ENCODE data around the gene DISC1. TPM values are rescaled to one million over a fixed set of nuclear protein-coding genes. Genes with fewer than 3 reads are reported as not detected.
"Not testable (repeated sequence)": the region's sequence is repeated elsewhere in the genome, so short reads cannot be mapped to it uniquely, and the experiment has no call there.

The DISC1 gene
- total RNA-seq, 5 donors from 2014 or later (not counting 1 experiment from before 2014, with no cell fraction given), result 12.9 to 37.0 (median 14.6) TPM

GRCh38 chr1:231899713-231900435 is 273.3 kb downstream of the DISC1 start:
- H3K36me3 ChIP-seq (ENCODE audit: control insufficient read depth in 2 of 2, extremely low read depth in 1 of 2, insufficient read depth in 1 of 2, low read length in 1 of 2), result peaks cover 0 to 5% of the 10 kb centered on the region in 2 donors
- Mint-ChIP-seq H3K4me3 (no peak overlapping the region), H3K27ac (no peak overlapping the region), H3K4me1 (peaks cover 3 to 42% (median 3%) of the 10 kb centered on the region in 3 donors), H3K9me3 (peaks cover 0 to 6% (median 0%) of the 10 kb centered on the region in 3 donors), H3K36me3 (peaks cover 20% of the 10 kb centered on the region), H3K27me3 (no peaks in the 10 kb centered on the region)
- WGBS (ENCODE audit: insufficient coverage), result 81% methylated on average over 3 of the region's 9 CpGs
- ChIA-PET POLR2A (no interaction called here), CTCF (no interaction called here)
- no peak overlapping the region for H3K4me3 ChIP-seq (ENCODE audit: control insufficient read depth in 1 of 2, extremely low read depth in 1 of 2, low read length in 1 of 2)
- H3K27ac ChIP-seq (ENCODE audit: low read length), result no peak overlapping the region
- ATAC-seq (replicated peaks in 1 of 4), result no peak
- H3K9me3 ChIP-seq, result no peaks in the 10 kb centered on the region
- H3K27me3 ChIP-seq (replicated peaks in 1 of 2; ENCODE audit: control insufficient read depth in 2 of 2, extremely low read depth in 1 of 2, insufficient read depth in 2 of 2, low read length in 1 of 2), result no peaks in the 10 kb centered on the region
- no peaks in the 10 kb centered on the region for H3K4me1 ChIP-seq (ENCODE audit: control insufficient read depth in 1 of 2, extremely low read depth in 1 of 2, insufficient read depth in 2 of 2, low read length in 2 of 2)
- DNase-seq, result no peak

GRCh38 chr1:231903586-231904081 is 277.0 kb downstream of the DISC1 start:
- 91% methylated on average over 4 of the region's 4 CpGs for WGBS (ENCODE audit: insufficient coverage)
- Histone ChIP-seq H3K4me3 (ENCODE audit: control insufficient read depth in 1 of 2, extremely low read depth in 1 of 2, low read length in 1 of 2) (no peak overlapping the region), H3K4me1 (ENCODE audit: control insufficient read depth in 1 of 2, extremely low read depth in 1 of 2, insufficient read depth in 2 of 2, low read length in 2 of 2) (no peaks in the 10 kb centered on the region), H3K27me3 (replicated peaks in 1 of 2; ENCODE audit: control insufficient read depth in 2 of 2, extremely low read depth in 1 of 2, insufficient read depth in 2 of 2, low read length in 1 of 2) (no peaks in the 10 kb centered on the region), H3K36me3 (ENCODE audit: control insufficient read depth in 2 of 2, extremely low read depth in 1 of 2, insufficient read depth in 1 of 2, low read length in 1 of 2) (peaks cover 0 to 5% of the 10 kb centered on the region in 2 donors), H3K27ac (ENCODE audit: low read length) (no peak overlapping the region), H3K9me3 (no peaks in the 10 kb centered on the region)
- ATAC-seq (replicated peaks in 1 of 4) (no peak), DNase-seq (no peak)
- CTCF ChIA-PET, result no interaction called here
- H3K36me3 Mint-ChIP-seq, result peaks cover 20% of the 10 kb centered on the region
- H3K4me3 Mint-ChIP-seq, result no peak overlapping the region
- POLR2A ChIA-PET, result no interaction called here
- peaks cover 5 to 48% (median 6%) of the 10 kb centered on the region in 3 donors for H3K4me1 Mint-ChIP-seq
- peak overlapping the region in 1 of 2 donors; percentile 53 for H3K27ac Mint-ChIP-seq
- no peaks in the 10 kb centered on the region for H3K27me3 Mint-ChIP-seq
- peaks cover 0 to 9% (median 0%) of the 10 kb centered on the region in 3 donors for H3K9me3 Mint-ChIP-seq

GRCh38 chr1:231907310-231907709 is 280.7 kb downstream of the DISC1 start:
- H3K27ac Mint-ChIP-seq; H3K27ac ChIP-seq (ENCODE audit: low read length); H3K4me3 ChIP-seq (ENCODE audit: control insufficient read depth in 1 of 2, extremely low read depth in 1 of 2, low read length in 1 of 2); H3K36me3 ChIP-seq (ENCODE audit: control insufficient read depth in 2 of 2, extremely low read depth in 1 of 2, insufficient read depth in 1 of 2, low read length in 1 of 2); DNase-seq; H3K27me3 Mint-ChIP-seq; H3K4me3 Mint-ChIP-seq; POLR2A ChIA-PET; H3K9me3 ChIP-seq; H3K27me3 ChIP-seq (replicated peaks in 1 of 2; ENCODE audit: control insufficient read depth in 2 of 2, extremely low read depth in 1 of 2, insufficient read depth in 2 of 2, low read length in 1 of 2); CTCF ChIA-PET; H3K4me1 ChIP-seq (ENCODE audit: control insufficient read depth in 1 of 2, extremely low read depth in 1 of 2, insufficient read depth in 2 of 2, low read length in 2 of 2); ATAC-seq (replicated peaks in 1 of 4); H3K9me3 Mint-ChIP-seq: not testable (repeated sequence)
- Mint-ChIP-seq H3K4me1 (peaks cover 24 to 66% (median 32%) of the 10 kb centered on the region in 3 donors), H3K36me3 (peaks cover 26% of the 10 kb centered on the region)
- WGBS (ENCODE audit: insufficient coverage), result no CpG with 5 or more reads among the region's 2 CpGs

- ATAC-seq (replicated peaks in 1 of 4), result no peak
- H3K4me1 ChIP-seq (ENCODE audit: control insufficient read depth in 1 of 2, extremely low read depth in 1 of 2, insufficient read depth in 2 of 2, low read length in 2 of 2), result peaks cover 45 to 56% of the 10 kb centered on the region in 2 experiments
- no peaks in the 10 kb centered on the region for H3K27me3 Mint-ChIP-seq
Measured at GRCh38 chr1:231913493-231913892, 286.9 kb downstream of the DISC1 start.

GRCh38 chr1:231918239-231919015 is 291.8 kb downstream of the DISC1 start:
- H3K9me3 Mint-ChIP-seq, result no peaks in the 10 kb centered on the region
- DNase-seq, result peak in 32 of 35 experiments; percentile 5 to 64 (median 24)
- H3K36me3 Mint-ChIP-seq, result peaks cover 7% of the 10 kb centered on the region
- H3K4me3 Mint-ChIP-seq, result peak overlapping the region; percentile 53 to 69 (median 61)
- H3K4me3 ChIP-seq (ENCODE audit: control insufficient read depth in 1 of 2, extremely low read depth in 1 of 2, low read length in 1 of 2), result no peak overlapping the region
- peak overlapping the region; percentile 89 to 92 for H3K27ac Mint-ChIP-seq
- POLR2A ChIA-PET, result interaction anchor here in 1 of 2 donors (0.6 kb wide), 1 partner anchor 427 kb away, joined by 3 read pairs; no protein-coding TSS in a partner anchor
- H3K9me3 ChIP-seq, result no peaks in the 10 kb centered on the region
- H3K4me1 ChIP-seq (ENCODE audit: control insufficient read depth in 1 of 2, extremely low read depth in 1 of 2, insufficient read depth in 2 of 2, low read length in 2 of 2), result peaks cover 72 to 74% of the 10 kb centered on the region in 2 experiments
- no peaks in the 10 kb centered on the region for H3K27me3 Mint-ChIP-seq
- peaks cover 80 to 89% (median 83%) of the 10 kb centered on the region in 3 donors for H3K4me1 Mint-ChIP-seq
- CTCF ChIA-PET, result interaction anchor here (0.6 to 1.3 kb wide), 5 partner anchors 13 to 709 kb away, joined by 3 to 4 read pairs (median 3); no protein-coding TSS in a partner anchor
- H3K27me3 ChIP-seq (replicated peaks in 1 of 2; ENCODE audit: control insufficient read depth in 2 of 2, extremely low read depth in 1 of 2, insufficient read depth in 2 of 2, low read length in 1 of 2), result no peaks in the 10 kb centered on the region
- peak overlapping the region; percentile 79 for H3K27ac ChIP-seq (ENCODE audit: low read length)
- H3K36me3 ChIP-seq (ENCODE audit: control insufficient read depth in 2 of 2, extremely low read depth in 1 of 2, insufficient read depth in 1 of 2, low read length in 1 of 2), result no peaks in the 10 kb centered on the region
- WGBS (ENCODE audit: insufficient coverage), result 0% methylated on average over 4 of the region's 6 CpGs
- peak; percentile 55 to 78 (median 66) for ATAC-seq (replicated peaks in 1 of 4)

More at GRCh38 chr1:231913493-231913892, 286.9 kb downstream of the DISC1 start:
- no peaks in the 10 kb centered on the region for H3K27me3 ChIP-seq (replicated peaks in 1 of 2; ENCODE audit: control insufficient read depth in 2 of 2, extremely low read depth in 1 of 2, insufficient read depth in 2 of 2, low read length in 1 of 2)
- no peak for DNase-seq
- no peak overlapping the region for H3K4me3 ChIP-seq (ENCODE audit: control insufficient read depth in 1 of 2, extremely low read depth in 1 of 2, low read length in 1 of 2)
- no peaks in the 10 kb centered on the region for H3K36me3 ChIP-seq (ENCODE audit: control insufficient read depth in 2 of 2, extremely low read depth in 1 of 2, insufficient read depth in 1 of 2, low read length in 1 of 2)
- Mint-ChIP-seq H3K27ac (peak overlapping the region in 1 of 2 donors; percentile 45), H3K36me3 (peaks cover 13% of the 10 kb centered on the region), H3K4me1 (peaks cover 78 to 87% (median 85%) of the 10 kb centered on the region in 3 donors), H3K4me3 (peak overlapping the region in 1 of 3 donors; percentile 20), H3K9me3 (peaks cover 0 to 7% (median 0%) of the 10 kb centered on the region in 3 donors)
- no peaks in the 10 kb centered on the region for H3K9me3 ChIP-seq
- WGBS (ENCODE audit: insufficient coverage), result 95% methylated on average over 6 of the region's 7 CpGs
- POLR2A ChIA-PET, result no interaction called here
- no peak overlapping the region for H3K27ac ChIP-seq (ENCODE audit: low read length)
- CTCF ChIA-PET, result no interaction called here

- POLR2A ChIA-PET, result interaction anchor here (0.6 kb wide), 2 partner anchors 52 to 426 kb away, joined by 3 read pairs; no protein-coding TSS in a partner anchor
- H3K4me3 ChIP-seq (ENCODE audit: control insufficient read depth in 1 of 2, extremely low read depth in 1 of 2, low read length in 1 of 2), result peak overlapping the region; percentile 8 to 35
- no peak for ATAC-seq (replicated peaks in 1 of 4)
Measured at GRCh38 chr1:231919239-231919885, 292.8 kb downstream of the DISC1 start.

More at GRCh38 chr1:231919239-231919885, 292.8 kb downstream of the DISC1 start:
- Histone ChIP-seq H3K27me3 (replicated peaks in 1 of 2; ENCODE audit: control insufficient read depth in 2 of 2, extremely low read depth in 1 of 2, insufficient read depth in 2 of 2, low read length in 1 of 2) (no peaks in the 10 kb centered on the region), H3K27ac (ENCODE audit: low read length) (peak overlapping the region; percentile 79), H3K36me3 (ENCODE audit: control insufficient read depth in 2 of 2, extremely low read depth in 1 of 2, insufficient read depth in 1 of 2, low read length in 1 of 2) (no peaks in the 10 kb centered on the region), H3K9me3 (no peaks in the 10 kb centered on the region), H3K4me1 (ENCODE audit: control insufficient read depth in 1 of 2, extremely low read depth in 1 of 2, insufficient read depth in 2 of 2, low read length in 2 of 2) (peaks cover 65 to 66% of the 10 kb centered on the region in 2 experiments)
- Mint-ChIP-seq H3K27me3 (no peaks in the 10 kb centered on the region), H3K9me3 (no peaks in the 10 kb centered on the region), H3K36me3 (peaks cover 6% of the 10 kb centered on the region), H3K4me3 (peak overlapping the region; percentile 53 to 69 (median 61)), H3K27ac (peak overlapping the region; percentile 89 to 92), H3K4me1 (peaks cover 75 to 87% (median 81%) of the 10 kb centered on the region in 3 donors)
- DNase-seq, result no peak
- WGBS (ENCODE audit: insufficient coverage), result 29% methylated on average over 1 of the region's 4 CpGs
- CTCF ChIA-PET, result interaction anchor here (0.6 to 1.3 kb wide), 6 partner anchors 12 to 708 kb away, joined by 3 to 4 read pairs (median 3); no protein-coding TSS in a partner anchor

All from T-cell (primary cell).